ENCODE measurements around the gene PTPRQ.

Gene PTPRQ

DNA sequence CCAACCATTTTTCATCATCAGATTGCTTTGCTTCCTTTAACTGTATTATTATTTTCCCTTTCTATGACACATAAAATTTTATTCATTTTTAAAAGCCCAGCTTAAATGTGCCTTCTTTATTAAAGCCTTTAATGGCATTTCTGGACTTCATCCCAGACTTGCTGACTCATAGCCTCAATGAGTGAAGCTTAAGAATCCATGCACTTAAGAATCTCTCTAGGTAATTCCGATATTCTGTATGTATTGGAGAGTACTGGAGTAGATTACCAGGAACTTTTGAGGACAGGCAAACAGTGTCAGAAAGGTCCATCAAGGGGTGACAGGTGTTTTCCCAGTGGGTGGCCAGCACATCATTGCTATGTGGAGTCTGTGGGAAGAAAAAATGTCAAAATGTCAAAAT lies 107.9 kb downstream of the PTPRQ start:
- no peak overlapping the region for H3K4me3 ChIP-seq (ENCODE audit: low read depth, low read length)

- H3K4me3 ChIP-seq (ENCODE audit: low read depth, low read length), result no peak overlapping the region
Measured at GRCh38 chr12:80553316-80553715, 109.3 kb downstream of the PTPRQ start.

GRCh38 chr12:80556566-80556965 lies 112.5 kb downstream of the PTPRQ start:
- no peak overlapping the region for H3K4me3 ChIP-seq (ENCODE audit: low read depth, low read length)

GRCh38 chr12:80559766-80560165 lies 115.7 kb downstream of the PTPRQ start:
- no peak overlapping the region for H3K4me3 ChIP-seq (ENCODE audit: low read depth, low read length)

DNA sequence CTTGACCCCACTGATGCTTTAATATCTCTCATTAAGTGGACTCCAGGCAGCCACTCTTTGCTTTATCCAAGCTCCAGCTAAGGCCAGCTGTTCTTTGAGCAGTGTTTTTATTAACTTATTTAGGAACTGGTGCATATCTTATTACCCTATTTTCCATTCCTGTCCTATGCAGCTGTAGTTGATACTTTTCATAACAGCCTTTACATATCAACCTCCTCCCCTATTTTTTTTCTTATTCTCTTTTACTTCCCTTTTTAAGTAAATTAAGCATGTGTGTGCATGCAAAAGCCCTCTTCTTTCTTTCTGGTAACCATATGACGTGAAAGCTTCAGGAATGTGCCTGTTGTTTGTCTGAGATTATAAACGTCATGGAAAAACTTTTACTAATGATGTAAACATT lies 121.2 kb downstream of the PTPRQ start:
- H3K4me3 ChIP-seq (ENCODE audit: low read depth, low read length), result no peak overlapping the region

DNA sequence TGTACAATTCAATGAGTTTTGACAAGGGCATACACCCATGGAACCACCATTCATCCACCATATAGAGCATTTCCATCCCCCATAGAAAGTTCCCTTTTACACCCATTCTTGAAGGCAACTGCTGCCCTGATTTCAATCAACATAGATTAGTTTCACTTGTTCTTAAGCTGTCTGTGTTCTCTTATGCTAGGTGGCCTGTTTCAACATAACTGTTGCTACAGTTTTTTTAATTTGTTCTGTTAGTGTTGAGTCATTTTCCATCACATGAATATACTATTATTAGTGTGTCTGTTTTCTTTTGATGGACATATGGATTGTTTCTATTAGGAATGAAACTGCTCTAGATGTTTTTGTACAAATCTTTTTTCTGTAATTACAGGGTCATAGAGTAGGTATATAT lies 123.4 kb downstream of the PTPRQ start:
- no peak overlapping the region for H3K4me3 ChIP-seq (ENCODE audit: low read depth, low read length)

DNA sequence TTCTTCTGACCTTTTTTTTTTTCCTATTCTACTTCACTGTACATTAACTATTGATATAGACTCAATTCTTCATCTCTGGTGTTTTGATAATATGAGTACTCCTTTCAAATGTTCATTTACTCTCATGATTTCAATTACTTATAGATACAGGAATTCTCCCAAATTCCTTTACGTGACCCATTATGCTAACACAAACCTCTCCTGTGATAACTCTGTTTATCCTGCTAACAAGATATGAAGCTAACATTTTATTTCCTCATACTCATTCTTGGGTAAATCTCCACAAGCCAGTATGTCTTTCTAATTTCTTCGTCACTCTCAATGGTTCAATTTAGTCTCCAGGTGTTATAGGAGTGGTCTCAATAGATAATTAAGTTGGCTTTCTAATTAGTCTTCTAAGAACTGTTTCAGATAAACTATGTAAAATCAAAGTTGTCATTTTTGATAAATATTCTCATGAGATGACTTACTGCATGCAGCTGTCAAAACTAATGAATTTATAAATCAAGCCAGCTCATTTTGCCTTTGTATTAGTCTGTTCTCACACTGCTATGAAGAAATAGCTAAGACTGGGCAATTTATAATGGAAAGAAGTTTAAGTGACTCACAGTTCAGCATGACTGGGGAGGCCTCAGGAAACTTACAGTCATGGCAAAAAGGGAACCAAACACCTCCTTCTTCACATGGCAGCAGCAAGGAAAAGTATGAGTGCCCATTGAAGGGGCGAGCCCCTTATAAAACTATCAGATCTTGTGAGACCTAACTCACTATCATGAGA lies 132.8 kb downstream of the PTPRQ start:
- H3K4me3 ChIP-seq (ENCODE audit: low read depth, low read length), result no peak overlapping the region

DNA sequence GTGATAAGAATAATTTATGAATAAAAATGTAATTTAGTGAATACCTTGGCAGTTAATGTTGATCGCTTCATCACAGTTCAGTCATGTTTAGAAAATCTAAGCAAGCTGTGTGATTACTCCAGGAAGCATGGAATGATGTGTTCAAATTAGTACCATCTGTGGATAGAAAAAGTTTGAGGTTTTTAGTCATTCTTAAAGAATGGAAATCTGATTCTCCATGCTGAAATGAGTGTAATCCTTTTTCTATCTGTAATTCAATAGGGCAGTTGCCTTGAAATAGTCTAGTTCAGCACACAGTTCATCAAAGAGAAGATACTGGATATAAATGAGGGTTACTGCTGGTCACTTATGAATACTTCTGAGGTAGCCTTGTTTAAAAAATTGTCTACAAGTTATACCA lies 136.2 kb downstream of the PTPRQ start:
- H3K4me3 ChIP-seq (ENCODE audit: low read depth, low read length), result no peak overlapping the region

DNA sequence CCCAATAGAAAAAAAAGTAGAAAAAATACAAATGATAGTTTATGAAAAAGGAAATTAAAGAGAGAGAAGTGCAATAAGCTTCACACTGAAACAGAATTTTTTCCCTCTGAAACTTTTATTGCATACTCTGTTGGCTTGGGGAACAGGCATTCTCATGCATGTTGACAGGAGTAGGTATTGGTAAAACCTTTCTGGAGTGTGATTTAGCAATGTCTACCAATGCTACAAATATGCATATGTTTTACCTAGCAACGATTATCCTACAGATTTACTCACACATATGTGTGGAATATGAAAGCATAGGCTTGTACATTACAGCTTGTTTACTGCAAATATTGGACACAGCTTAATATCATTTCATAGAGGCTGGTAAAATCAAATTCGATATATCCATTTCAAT lies 137.7 kb downstream of the PTPRQ start:
- H3K4me3 ChIP-seq (ENCODE audit: low read depth, low read length), result no peak overlapping the region

DNA sequence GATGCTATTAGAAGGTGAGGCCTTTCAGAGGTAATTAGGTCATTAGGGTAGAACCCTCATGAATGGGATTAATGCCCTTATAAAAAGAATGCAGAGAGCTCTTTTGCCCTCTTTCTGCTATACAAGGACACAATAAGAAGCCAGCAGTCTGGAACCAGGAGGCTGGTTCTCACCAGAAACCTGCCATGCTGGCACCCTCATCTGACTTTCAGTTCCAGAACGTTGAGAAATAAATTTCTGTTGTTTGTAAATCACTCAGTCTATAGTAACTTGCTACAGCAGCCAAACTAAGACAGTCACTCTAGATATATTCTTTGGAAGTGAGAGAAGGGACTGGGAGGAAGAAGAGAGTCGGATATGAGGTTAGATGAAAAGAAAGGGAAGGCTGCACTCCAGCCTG lies 138.4 kb downstream of the PTPRQ start:
- no peak overlapping the region for H3K4me3 ChIP-seq (ENCODE audit: low read depth, low read length)

DNA sequence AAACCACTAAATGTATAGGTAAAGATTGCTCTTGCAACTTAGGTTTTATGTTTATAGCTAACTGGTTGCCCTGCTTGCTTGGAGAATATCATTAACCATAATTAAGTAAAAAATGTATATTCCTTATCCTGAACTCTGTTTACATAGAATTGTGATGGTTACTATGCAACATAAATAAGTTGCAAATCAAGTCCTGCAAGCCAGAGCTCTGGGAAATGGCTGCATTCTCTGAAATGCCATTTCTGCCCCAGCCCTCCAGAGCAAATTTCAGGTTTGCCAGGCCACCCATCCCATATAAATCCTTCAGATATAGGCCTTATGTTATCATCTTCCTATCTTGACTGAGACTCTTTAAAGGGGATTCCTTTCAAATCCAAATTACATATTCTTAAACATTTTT lies 145.0 kb downstream of the PTPRQ start:
- H3K4me3 ChIP-seq (ENCODE audit: low read depth, low read length), result no peak overlapping the region

GRCh38 chr12:80590085-80590484 lies 146.1 kb downstream of the PTPRQ start:
- H3K4me3 ChIP-seq (ENCODE audit: low read depth, low read length), result no peak overlapping the region

DNA sequence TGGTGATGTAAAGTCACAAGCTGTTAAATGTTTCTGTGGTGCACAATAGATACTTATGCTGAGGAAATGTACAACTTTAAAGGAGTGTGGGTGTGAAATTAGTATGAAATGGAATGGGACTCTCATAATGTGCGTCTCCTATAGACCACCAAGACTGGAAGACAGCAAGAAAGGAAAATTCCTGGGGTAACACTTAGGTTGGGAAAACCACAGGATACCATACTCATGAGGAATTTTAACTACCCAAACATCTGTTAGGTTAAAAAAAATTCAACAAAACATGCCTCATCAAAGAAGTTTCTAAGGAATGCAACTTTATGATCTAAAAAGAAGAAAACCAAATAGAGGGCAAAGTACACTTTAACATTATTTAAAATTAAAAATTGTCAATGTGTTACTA lies 149.7 kb downstream of the PTPRQ start:
- no peak overlapping the region for H3K4me3 ChIP-seq (ENCODE audit: low read depth, low read length)

DNA sequence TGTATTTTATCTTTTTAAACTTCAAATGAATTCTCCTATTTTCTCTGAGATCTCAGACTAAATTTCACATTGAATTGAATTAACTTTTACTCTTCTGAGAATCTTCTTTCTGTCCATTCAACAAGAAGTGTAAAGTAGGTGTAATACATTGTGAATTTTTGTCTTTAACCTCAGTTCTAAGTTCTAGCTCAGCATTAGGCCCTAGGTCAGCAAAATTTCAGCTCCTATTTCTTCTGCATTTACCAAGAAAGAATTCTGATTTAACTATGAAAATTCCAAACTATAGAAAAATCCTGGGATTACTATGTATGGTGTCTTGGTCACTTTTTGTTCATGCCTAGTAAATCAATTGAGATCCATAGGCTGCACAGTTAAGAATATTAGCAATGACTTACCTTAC lies 152.5 kb downstream of the PTPRQ start:
- no peak overlapping the region for H3K4me3 ChIP-seq (ENCODE audit: low read depth, low read length)

DNA sequence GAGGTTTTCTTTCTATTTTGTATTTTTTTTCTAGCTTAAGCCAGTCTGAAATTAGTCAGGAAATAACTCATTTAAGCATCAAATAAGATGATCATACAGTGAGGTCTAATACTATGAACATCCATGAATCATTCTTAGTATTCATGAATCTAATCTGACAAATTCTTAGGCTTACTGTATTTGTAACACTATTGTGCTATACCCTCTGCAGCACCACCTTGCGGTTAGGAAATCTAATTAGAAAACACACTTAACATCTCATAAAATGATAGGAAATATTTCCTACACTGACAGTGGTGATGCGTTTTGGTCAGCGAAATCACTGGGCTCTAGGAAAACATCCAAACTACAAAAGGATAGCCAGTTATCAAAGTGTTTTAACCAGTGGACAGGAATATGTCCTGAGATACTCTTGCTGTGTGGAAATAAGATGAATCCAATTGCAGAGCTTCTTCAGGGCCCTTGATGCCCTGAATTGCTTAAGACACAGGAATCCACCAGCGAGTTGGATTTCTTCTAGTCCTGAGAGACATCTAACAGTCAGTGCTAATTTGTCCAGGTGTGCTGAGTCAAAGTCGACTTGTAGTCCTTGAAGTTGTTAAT lies 154.1 kb downstream of the PTPRQ start:
- H3K4me3 ChIP-seq (ENCODE audit: low read depth, low read length), result no peak overlapping the region

DNA sequence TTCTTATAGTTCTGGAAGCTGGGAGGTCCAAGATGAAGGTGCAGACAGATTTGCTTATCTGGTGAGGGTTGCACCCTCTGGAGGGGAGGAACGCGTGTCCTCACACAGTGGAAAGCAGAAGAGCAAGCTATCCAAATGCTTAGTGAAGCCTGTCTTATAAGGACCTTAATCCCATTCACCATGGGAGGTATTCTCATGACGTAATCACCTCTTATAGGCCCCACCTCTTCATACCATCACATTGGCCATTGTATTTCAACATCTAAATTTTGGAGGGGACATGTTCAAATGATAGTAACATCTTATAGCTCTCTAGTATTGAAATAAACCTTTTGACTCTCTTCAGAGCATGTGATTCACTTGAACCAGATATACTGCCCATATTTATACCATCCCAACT lies 158.4 kb downstream of the PTPRQ start:
- H3K4me3 ChIP-seq (ENCODE audit: low read depth, low read length), result no peak overlapping the region

- no peak overlapping the region for H3K4me3 ChIP-seq (ENCODE audit: low read depth, low read length)
Measured at GRCh38 chr12:80607361-80608135, 163.5 kb downstream of the PTPRQ start.

GRCh38 chr12:80617733-80618132 lies 173.7 kb downstream of the PTPRQ start:
- no peak overlapping the region for H3K4me3 ChIP-seq (ENCODE audit: low read depth, low read length)

DNA sequence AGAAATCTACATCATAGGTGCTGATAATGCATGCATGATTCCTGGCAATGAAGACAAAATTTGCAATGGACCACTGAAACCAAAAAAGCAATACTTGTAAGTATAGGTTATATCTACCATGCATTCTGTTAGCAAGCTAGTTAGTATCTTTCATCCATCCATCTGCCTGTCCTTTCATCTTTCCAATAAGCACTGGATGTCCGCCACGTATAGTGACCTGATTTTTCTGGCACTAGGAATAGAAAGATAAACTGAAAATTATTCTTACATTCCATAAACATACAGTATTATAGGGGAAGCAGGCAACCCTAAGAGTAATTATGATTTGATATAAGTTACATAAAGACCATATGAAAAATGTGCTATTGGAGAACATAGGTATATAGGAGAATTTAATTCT lies 176.2 kb downstream of the PTPRQ start:
- H3K4me3 ChIP-seq (ENCODE audit: low read depth, low read length), result no peak overlapping the region

GRCh38 chr12:80622271-80622670 lies 178.2 kb downstream of the PTPRQ start:
- H3K4me3 ChIP-seq (ENCODE audit: low read depth, low read length), result no peak overlapping the region

GRCh38 chr12:80625051-80625450 lies 181.0 kb downstream of the PTPRQ start:
- H3K4me3 ChIP-seq (ENCODE audit: low read depth, low read length), result no peak overlapping the region

- H3K4me3 ChIP-seq (ENCODE audit: low read depth, low read length), result no peak overlapping the region
Measured at GRCh38 chr12:80625901-80626300, 181.9 kb downstream of the PTPRQ start.
